ENCODE data around the gene TSTD2. TPM values are rescaled to one million over a fixed set of nuclear protein-coding genes. Genes with fewer than 3 reads are reported as not detected.

Gene TSTD2
- total RNA-seq, 3 donors from 2014 or later (not counting 1 experiment from before 2014, with no cell fraction given) = 16.2 to 25.7 (median 24.7) TPM

- Histone ChIP-seq H3K9me3 (ENCODE audit: control insufficient read depth, insufficient read depth, low read length) (no peaks in the 10 kb centered on the region), H3K36me3 (ENCODE audit: control insufficient read depth, insufficient read depth, low read length) (peaks cover 9% of the 10 kb centered on the region), H3K4me3 (ENCODE audit: low read length) (no peak overlapping the region), H3K4me1 (ENCODE audit: control insufficient read depth, insufficient read depth, low read length) (peaks cover 26% of the 10 kb centered on the region), H3K27me3 (ENCODE audit: control insufficient read depth, insufficient read depth, low read length) (no peaks in the 10 kb centered on the region), H3K27ac (ENCODE audit: low read length) (no peak overlapping the region)
- no peaks in the 10 kb centered on the region for H3K36me3 Mint-ChIP-seq
- no peak for TF ChIP-seq CTCF (IDR thresholded peaks at IDR 0.05)
- peaks cover 54 to 64% of the 10 kb centered on the region in 2 donors for H3K4me1 Mint-ChIP-seq
- intact Hi-C loops (cut with micrococcal nuclease) = no loop called here
- WGBS (ENCODE audit: insufficient coverage) = 83% methylated on average over 3 of the region's 3 CpGs
- peak overlapping the region in 1 of 2 donors; percentile 10 for H3K27ac Mint-ChIP-seq
- ATAC-seq = no peak
- no peaks in the 10 kb centered on the region for H3K9me3 Mint-ChIP-seq
- H3K27me3 Mint-ChIP-seq (ENCODE audit: low read depth in 2 of 2) = no peaks in the 10 kb centered on the region
- H3K4me3 Mint-ChIP-seq = no peak overlapping the region
- no peak for DNase-seq
Observed at GRCh38 chr9:97636903-97637302, 3.7 kb upstream of the TSTD2 start.

GRCh38 chr9:97635026-97635425, 1.9 kb upstream of the TSTD2 start:
- peaks cover 59 to 66% of the 10 kb centered on the region in 2 donors for H3K4me1 Mint-ChIP-seq
- DNase-seq = no peak
- intact Hi-C loops (cut with micrococcal nuclease) = no loop called here
- WGBS (ENCODE audit: insufficient coverage) = 82% methylated on average over 7 of the region's 7 CpGs
- no peaks in the 10 kb centered on the region for H3K9me3 Mint-ChIP-seq
- ATAC-seq = no peak
- peaks cover 30% of the 10 kb centered on the region for H3K4me1 ChIP-seq (ENCODE audit: control insufficient read depth, insufficient read depth, low read length)
- no peak overlapping the region for H3K4me3 ChIP-seq (ENCODE audit: low read length)
- no peaks in the 10 kb centered on the region for H3K36me3 ChIP-seq (ENCODE audit: control insufficient read depth, insufficient read depth, low read length)
- H3K27ac Mint-ChIP-seq = peak overlapping the region; percentile 96 to 100
- no peaks in the 10 kb centered on the region for H3K27me3 Mint-ChIP-seq (ENCODE audit: low read depth in 2 of 2)
- H3K27me3 ChIP-seq (ENCODE audit: control insufficient read depth, insufficient read depth, low read length) = no peaks in the 10 kb centered on the region
- no peaks in the 10 kb centered on the region for H3K9me3 ChIP-seq (ENCODE audit: control insufficient read depth, insufficient read depth, low read length)
- no peaks in the 10 kb centered on the region for H3K36me3 Mint-ChIP-seq
- TF ChIP-seq CTCF (IDR thresholded peaks at IDR 0.05) = no peak
- H3K4me3 Mint-ChIP-seq = no peak overlapping the region
- no peak overlapping the region for H3K27ac ChIP-seq (ENCODE audit: low read length)

- no peaks in the 10 kb centered on the region for H3K36me3 ChIP-seq (ENCODE audit: control insufficient read depth, insufficient read depth, low read length)
- Mint-ChIP-seq H3K36me3 (no peaks in the 10 kb centered on the region), H3K27me3 (ENCODE audit: low read depth in 2 of 2) (no peaks in the 10 kb centered on the region), H3K27ac (peak overlapping the region; percentile 96 to 100), H3K4me3 (peak overlapping the region; percentile 94), H3K9me3 (no peaks in the 10 kb centered on the region), H3K4me1 (peaks cover 52 to 69% of the 10 kb centered on the region in 2 donors)
- intact Hi-C loops (cut with micrococcal nuclease) = loop anchor here (1.0 to 2.0 kb wide), 2 partner anchors 62 to 289 kb away; partner anchors contain the start of gene TRMO
- peak overlapping the region; percentile 93 for H3K27ac ChIP-seq (ENCODE audit: low read length)
- H3K4me1 ChIP-seq (ENCODE audit: control insufficient read depth, insufficient read depth, low read length) = peaks cover 30% of the 10 kb centered on the region
- WGBS (ENCODE audit: insufficient coverage) = under 1% methylated on average over 43 of the region's 43 CpGs
- H3K4me3 ChIP-seq (ENCODE audit: low read length) = peak overlapping the region; percentile 91
- no peaks in the 10 kb centered on the region for H3K27me3 ChIP-seq (ENCODE audit: control insufficient read depth, insufficient read depth, low read length)
- no peaks in the 10 kb centered on the region for H3K9me3 ChIP-seq (ENCODE audit: control insufficient read depth, insufficient read depth, low read length)
- ATAC-seq = no peak
- peak in 1 of 2 donors; percentile 51 for DNase-seq
- no peak for TF ChIP-seq CTCF (IDR thresholded peaks at IDR 0.05)
Observed at GRCh38 chr9:97633859-97634490, 807 bp upstream of the TSTD2 start.
